SK-N-SH (cell line): ENCODE measurements around the gene TRIM8. TPM values are rescaled to one million over a fixed set of nuclear protein-coding genes. Genes with fewer than 3 reads are reported as not detected.

Source experiments
- CTCF ChIA-PET: fragments of 300-600, 350-600 bp; formaldehyde crosslinking; extraction: SDS; loops from one replicate; lab custom pipeline; 2021; lab: Yijun Ruan, JAX
- POLR2A ChIA-PET: fragments of 350-600 bp; sonication (Branson Sonifier 250); formaldehyde crosslinking; extraction: SDS; loops from one replicate; lab custom pipeline; 2020; ENCODE audit warnings: antibody characterized with exemption, inconsistent platforms; lab: Yijun Ruan, JAX
- DNase-seq: peaks from one replicate; pipeline ENCODE4 v3.0.0; 2012
- H2AFZ ChIP-seq: fragments of 200-600 bp; sonication (generic); 2 replicates; pipeline ENCODE4 v1.8.1; 2016; ENCODE audit warnings: antibody characterized with exemption, mild to moderate bottlenecking, low read depth
- H3F3A ChIP-seq: fragments of 200-600 bp; sonication (generic); replicated peaks from 2 replicates; pipeline ENCODE3; 2016; ENCODE audit warnings: antibody characterized with exemption, mild to moderate bottlenecking; ENCODE audit not compliant: insufficient read depth
- H3K27ac ChIP-seq, 2 experiments: fragments of 200-500 bp in 1 of 2; fragments of 200-600 bp in 1 of 2; sonication (Bioruptor generic) in 1 of 2; sonication (generic), shearing (Covaris generic) in 1 of 2; 2 replicates each; pipeline versions ENCODE4 v1.5.1 to v1.6.1; 2014 to 2016; ENCODE audit warnings: low read depth in 2 of 2, inconsistent platforms in 1 of 2, low read length in 1 of 2, mild to moderate bottlenecking in 1 of 2, mixed read lengths in 1 of 2
- H3K27me3 ChIP-seq: fragments of 200-600 bp; sonication (generic), shearing (Covaris generic); 2 replicates; pipeline ENCODE4 v1.6.1; 2016; ENCODE audit warnings: mixed run types; ENCODE audit not compliant: insufficient read depth
- H3K36me3 ChIP-seq, 2 experiments: fragments of 200-500 bp in 1 of 2; fragments of 200-600 bp in 1 of 2; sonication (Bioruptor generic) in 1 of 2; sonication (generic) in 1 of 2; replicated peaks in 1 of 2; 2 replicates each; pipeline versions ENCODE3 to v1.5.1; 2014 to 2016; ENCODE audit warnings: low read length in 1 of 2, mild to moderate bottlenecking in 1 of 2; ENCODE audit not compliant: insufficient read depth in 2 of 2, control insufficient read depth in 1 of 2
- H3K4me1 ChIP-seq, 2 experiments: fragments of 200-500 bp in 1 of 2; fragments of 200-600 bp in 1 of 2; sonication (Bioruptor generic) in 1 of 2; sonication (generic), shearing (Covaris generic) in 1 of 2; 2 replicates each; pipeline versions ENCODE4 v1.5.1 to v1.6.1; 2014 to 2016; ENCODE audit warnings: low read depth in 1 of 2, low read length in 1 of 2, mixed run types in 1 of 2; ENCODE audit not compliant: insufficient read depth in 2 of 2, control insufficient read depth in 1 of 2
- H3K4me2 ChIP-seq: fragments of 200-600 bp; sonication (generic), shearing (Covaris generic); 2 replicates; pipeline ENCODE4 v1.6.1; 2017; ENCODE audit warnings: mixed run types
- H3K4me3 ChIP-seq, 2 experiments: fragments of 200-500 bp in 1 of 2; fragments of 200-600 bp in 1 of 2; sonication (Bioruptor generic) in 1 of 2; sonication (generic), shearing (Covaris generic) in 1 of 2; 2 replicates each; pipeline versions ENCODE4 v1.5.1 to v1.8.1; 2014 to 2016; ENCODE audit warnings: low read depth in 2 of 2, inconsistent platforms in 1 of 2, low read length in 1 of 2, mild to moderate bottlenecking in 1 of 2, mixed read lengths in 1 of 2, moderate library complexity in 1 of 2
- H3K79me2 ChIP-seq: fragments of 200-600 bp; sonication (generic); 2 replicates; pipeline ENCODE4 v1.8.1; 2017; ENCODE audit warnings: mild to moderate bottlenecking; ENCODE audit not compliant: insufficient read depth
- H3K9ac ChIP-seq: fragments of 200-600 bp; sonication (generic); 2 replicates; pipeline ENCODE4 v1.6.1; 2017; ENCODE audit warnings: mixed run types
- H3K9me2 ChIP-seq: fragments of 200-600 bp; sonication (generic); 2 replicates; pipeline ENCODE4 v1.6.1; 2017; ENCODE audit warnings: mixed run types
- H3K9me3 ChIP-seq: fragments of 200-600 bp; sonication (generic); 2 replicates; pipeline ENCODE4 v1.6.1; 2017; ENCODE audit warnings: mixed run types, mild to moderate bottlenecking, moderate library complexity
- H4K20me1 ChIP-seq: fragments of 200-600 bp; sonication (generic); 2 replicates; pipeline ENCODE4 v1.6.1; 2017; ENCODE audit warnings: mild to moderate bottlenecking, mixed run types; ENCODE audit not compliant: insufficient read depth
- ELF1 ChIP-seq: IDR thresholded peaks from 2 replicates; pipeline ENCODE4 v1.4.0; 2012
- GABPA ChIP-seq: IDR thresholded peaks from 2 replicates; pipeline ENCODE4 v1.4.0; 2012; ENCODE audit warnings: low read depth, mild to moderate bottlenecking
- GATA2 ChIP-seq: sonication (generic); formaldehyde crosslinking; IDR thresholded peaks from 2 replicates; pipeline ENCODE4 v1.5.0; 2020; ENCODE audit warnings: mild to moderate bottlenecking, missing genetic modification reagents
- MXI1 ChIP-seq: IDR thresholded peaks from 2 replicates; pipeline ENCODE4 v1.6.1; 2012; ENCODE audit warnings: mild to moderate bottlenecking, low read depth, low read length, improper control_type of control experiment
- POLR2AphosphoS5 ChIP-seq: IDR thresholded peaks from 2 replicates; pipeline ENCODE4 v1.6.1; 2012; ENCODE audit warnings: low read depth, low read length
- RFX5 ChIP-seq: IDR thresholded peaks from 2 replicates; pipeline ENCODE4 v1.6.1; 2012; ENCODE audit warnings: mild to moderate bottlenecking, improper control_type of control experiment, low read length
- SIN3A ChIP-seq: IDR thresholded peaks from 2 replicates; pipeline ENCODE4 v1.6.1; 2012; ENCODE audit warnings: low read depth, mild to moderate bottlenecking, low read length, moderate library complexity, borderline replicate concordance
- TCF12 ChIP-seq: IDR thresholded peaks from 2 replicates; pipeline ENCODE4 v1.4.0; 2012
- TEAD4 ChIP-seq: IDR thresholded peaks from 2 replicates; pipeline ENCODE4 v1.4.0; 2012; ENCODE audit warnings: mild to moderate bottlenecking, borderline replicate concordance; ENCODE audit not compliant: insufficient read depth
- WGBS: methylation state at CpG from one replicate; pipeline ENCODE4 v1.1.6; 2017; ENCODE audit warnings: low lambda C conversion rate; 5-methylcytosine and 5-hydroxymethylcytosine counted together
- polyA plus RNA-seq, 3 experiments: library from polyadenylated mRNA; depleted of rRNA; stranded (reverse); fragments of >200 nt; gene quantifications; 2 replicates each; pipeline ENCODE4 v1.2.3, GENCODE V29; 2012
- TF ChIP-seq, protein P1 (sequence below): IDR thresholded peaks from 2 replicates; pipeline ENCODE4 v1.4.0; 2012; ENCODE audit warnings: low read depth
- TF ChIP-seq, protein P2 (sequence below): IDR thresholded peaks from 2 replicates; pipeline ENCODE4; 2012
- TF ChIP-seq, protein P3 (sequence below): fragments of 200-600 bp; sonication (generic); IDR thresholded peaks from 2 replicates; pipeline ENCODE4 v1.6.1; 2017; ENCODE audit warnings: antibody characterized with exemption, mild to moderate bottlenecking, moderate library complexity
- TF ChIP-seq, protein P4 (sequence below): fragments of 150-350 bp; IDR thresholded peaks from 2 replicates; pipeline ENCODE4 v1.6.1; 2016; ENCODE audit warnings: mild to moderate bottlenecking, low read depth, low read length
- TF ChIP-seq, protein P5 (sequence below): fragments of 150-350 bp; IDR thresholded peaks from 2 replicates; pipeline ENCODE4 v1.6.1; 2017; ENCODE audit warnings: antibody characterized with exemption, low read length, low read depth, borderline replicate concordance

The TRIM8 gene
- polyA plus RNA-seq, 1 of the 3 experiments (the other 2 are of a cell fraction), result 108 TPM

DNA sequence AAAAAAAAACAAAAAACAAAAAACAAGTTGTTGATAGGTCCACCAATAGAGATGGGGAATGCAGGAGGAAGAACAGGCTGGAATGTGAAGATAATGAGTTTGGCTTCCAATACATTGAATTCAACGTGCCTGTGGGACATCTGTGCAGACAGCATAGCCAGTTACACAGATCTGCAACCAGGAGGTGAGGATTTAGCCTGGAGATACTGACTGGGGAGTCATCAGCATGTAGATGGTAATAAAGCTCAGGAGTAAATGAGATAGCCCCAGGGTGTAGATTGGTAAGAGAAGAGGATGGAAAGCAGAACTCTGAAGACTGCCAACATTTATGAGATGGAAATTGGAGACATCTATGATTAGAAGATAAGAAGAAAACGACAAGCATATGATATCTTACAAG lies 4.7 kb upstream of the TRIM8 start:
- ChIA-PET CTCF (interaction anchor here (1.1 to 1.3 kb wide), 2 partner anchors 9 to 137 kb away, joined by 3 to 4 read pairs; partner anchors contain the start of gene ACTR1A), POLR2A (no interaction called here)
- peaks cover 14% of the 10 kb centered on the region for H3F3A ChIP-seq
- peaks cover 16% of the 10 kb centered on the region; the same call in 1 of the 2 replicates for H3K79me2 ChIP-seq
- H3K4me1 ChIP-seq, result peaks cover 6 to 11% of the 10 kb centered on the region in 2 experiments
- H4K20me1 ChIP-seq, result peaks cover 2% of the 10 kb centered on the region; the same call in 1 of the 2 replicates
- no peak overlapping the region for H2AFZ ChIP-seq
- no peak overlapping the region; a peak in 1 of 4 replicates for H3K27ac ChIP-seq
- H3K4me2 ChIP-seq, result no peak overlapping the region
- no peaks in the 10 kb centered on the region for H3K36me3 ChIP-seq
- no peak for DNase-seq
- no peak overlapping the region for H3K9ac ChIP-seq
- no peak for TF ChIP-seq SIN3A
- no peak for TF ChIP-seq GABPA
- TF ChIP-seq TCF12, result no peak
- TF ChIP-seq, protein P1, sequence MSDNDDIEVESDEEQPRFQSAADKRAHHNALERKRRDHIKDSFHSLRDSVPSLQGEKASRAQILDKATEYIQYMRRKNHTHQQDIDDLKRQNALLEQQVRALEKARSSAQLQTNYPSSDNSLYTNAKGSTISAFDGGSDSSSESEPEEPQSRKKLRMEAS, result no peak
- TF ChIP-seq, protein P2, sequence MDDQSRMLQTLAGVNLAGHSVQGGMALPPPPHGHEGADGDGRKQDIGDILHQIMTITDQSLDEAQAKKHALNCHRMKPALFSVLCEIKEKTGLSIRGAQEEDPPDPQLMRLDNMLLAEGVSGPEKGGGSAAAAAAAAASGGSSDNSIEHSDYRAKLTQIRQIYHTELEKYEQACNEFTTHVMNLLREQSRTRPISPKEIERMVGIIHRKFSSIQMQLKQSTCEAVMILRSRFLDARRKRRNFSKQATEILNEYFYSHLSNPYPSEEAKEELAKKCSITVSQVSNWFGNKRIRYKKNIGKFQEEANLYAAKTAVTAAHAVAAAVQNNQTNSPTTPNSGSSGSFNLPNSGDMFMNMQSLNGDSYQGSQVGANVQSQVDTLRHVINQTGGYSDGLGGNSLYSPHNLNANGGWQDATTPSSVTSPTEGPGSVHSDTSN, result no peak
- no peak for TF ChIP-seq POLR2AphosphoS5
- TF ChIP-seq ELF1, result no peak
- TF ChIP-seq, protein P3, sequence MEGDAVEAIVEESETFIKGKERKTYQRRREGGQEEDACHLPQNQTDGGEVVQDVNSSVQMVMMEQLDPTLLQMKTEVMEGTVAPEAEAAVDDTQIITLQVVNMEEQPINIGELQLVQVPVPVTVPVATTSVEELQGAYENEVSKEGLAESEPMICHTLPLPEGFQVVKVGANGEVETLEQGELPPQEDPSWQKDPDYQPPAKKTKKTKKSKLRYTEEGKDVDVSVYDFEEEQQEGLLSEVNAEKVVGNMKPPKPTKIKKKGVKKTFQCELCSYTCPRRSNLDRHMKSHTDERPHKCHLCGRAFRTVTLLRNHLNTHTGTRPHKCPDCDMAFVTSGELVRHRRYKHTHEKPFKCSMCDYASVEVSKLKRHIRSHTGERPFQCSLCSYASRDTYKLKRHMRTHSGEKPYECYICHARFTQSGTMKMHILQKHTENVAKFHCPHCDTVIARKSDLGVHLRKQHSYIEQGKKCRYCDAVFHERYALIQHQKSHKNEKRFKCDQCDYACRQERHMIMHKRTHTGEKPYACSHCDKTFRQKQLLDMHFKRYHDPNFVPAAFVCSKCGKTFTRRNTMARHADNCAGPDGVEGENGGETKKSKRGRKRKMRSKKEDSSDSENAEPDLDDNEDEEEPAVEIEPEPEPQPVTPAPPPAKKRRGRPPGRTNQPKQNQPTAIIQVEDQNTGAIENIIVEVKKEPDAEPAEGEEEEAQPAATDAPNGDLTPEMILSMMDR, result no peak
- no peak overlapping the region for H3K4me3 ChIP-seq
- WGBS, result 48% methylated on average over 2 of the region's 2 CpGs
- no peaks in the 10 kb centered on the region for H3K9me2 ChIP-seq
- H3K9me3 ChIP-seq, result no peaks in the 10 kb centered on the region
- H3K27me3 ChIP-seq, result no peaks in the 10 kb centered on the region

DNA sequence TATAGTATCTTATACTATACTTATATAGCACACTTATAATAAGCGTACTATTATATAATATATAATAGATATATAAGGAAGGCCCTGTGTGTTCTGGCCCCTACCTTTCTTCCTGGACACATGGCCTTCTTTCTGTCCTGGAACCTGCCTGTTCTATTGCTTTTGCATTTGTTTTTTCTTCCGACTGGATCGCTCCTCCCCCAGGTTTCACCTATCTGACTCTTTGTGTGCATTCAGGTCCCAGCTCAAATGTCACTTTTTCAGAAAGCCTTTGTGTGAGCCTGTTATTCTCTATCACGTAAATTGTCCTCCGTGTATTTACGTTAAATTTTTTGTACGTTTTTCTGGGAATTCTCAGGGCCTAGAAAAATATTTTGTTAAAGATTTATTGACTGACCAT lies 2.9 kb upstream of the TRIM8 start:
- Histone ChIP-seq H3K79me2 (peaks cover 35% of the 10 kb centered on the region), H3K9me3 (no peaks in the 10 kb centered on the region), H3K4me3 (peak overlapping the region; percentile 56 to 59), H3K27me3 (no peaks in the 10 kb centered on the region), H2AFZ (peak overlapping the region; percentile 95), H3F3A (peaks cover 27% of the 10 kb centered on the region), H3K4me1 (peaks cover 0 to 6% of the 10 kb centered on the region in 2 experiments; a peak in 2 of 4 replicates), H4K20me1 (peaks cover 13% of the 10 kb centered on the region), H3K36me3 (no peaks in the 10 kb centered on the region), H3K27ac (peak overlapping the region; percentile 93 to 94), H3K9me2 (no peaks in the 10 kb centered on the region), H3K9ac (peak overlapping the region; percentile 99), H3K4me2 (peak overlapping the region; percentile 63)
- DNase-seq, result no peak
- ChIA-PET CTCF (interaction anchor here (1.1 to 1.4 kb wide), 2 partner anchors 12 to 14 kb away, joined by 3 to 9 read pairs; no protein-coding TSS in a partner anchor), POLR2A (interaction anchor here (0.9 to 2.2 kb wide), 6 partner anchors 12 to 28 kb away, joined by 3 to 34 read pairs (median 5); no protein-coding TSS in a partner anchor)
- 38% methylated on average over 7 of the region's 7 CpGs for WGBS
- TF ChIP-seq, protein P1, result no peak
- TF ChIP-seq MXI1, result no peak
- TF ChIP-seq TEAD4, result no peak
- TF ChIP-seq, protein P4, sequence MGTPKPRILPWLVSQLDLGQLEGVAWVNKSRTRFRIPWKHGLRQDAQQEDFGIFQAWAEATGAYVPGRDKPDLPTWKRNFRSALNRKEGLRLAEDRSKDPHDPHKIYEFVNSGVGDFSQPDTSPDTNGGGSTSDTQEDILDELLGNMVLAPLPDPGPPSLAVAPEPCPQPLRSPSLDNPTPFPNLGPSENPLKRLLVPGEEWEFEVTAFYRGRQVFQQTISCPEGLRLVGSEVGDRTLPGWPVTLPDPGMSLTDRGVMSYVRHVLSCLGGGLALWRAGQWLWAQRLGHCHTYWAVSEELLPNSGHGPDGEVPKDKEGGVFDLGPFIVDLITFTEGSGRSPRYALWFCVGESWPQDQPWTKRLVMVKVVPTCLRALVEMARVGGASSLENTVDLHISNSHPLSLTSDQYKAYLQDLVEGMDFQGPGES, result no peak
- no peak for TF ChIP-seq RFX5
- TF ChIP-seq GATA2 (CRISPR knock-in tag), result no peak
- TF ChIP-seq, protein P5, sequence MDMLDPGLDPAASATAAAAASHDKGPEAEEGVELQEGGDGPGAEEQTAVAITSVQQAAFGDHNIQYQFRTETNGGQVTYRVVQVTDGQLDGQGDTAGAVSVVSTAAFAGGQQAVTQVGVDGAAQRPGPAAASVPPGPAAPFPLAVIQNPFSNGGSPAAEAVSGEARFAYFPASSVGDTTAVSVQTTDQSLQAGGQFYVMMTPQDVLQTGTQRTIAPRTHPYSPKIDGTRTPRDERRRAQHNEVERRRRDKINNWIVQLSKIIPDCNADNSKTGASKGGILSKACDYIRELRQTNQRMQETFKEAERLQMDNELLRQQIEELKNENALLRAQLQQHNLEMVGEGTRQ, result no peak
- TF ChIP-seq POLR2AphosphoS5, result no peak
